ENCODE results near the gene GNAL.
A peak's percentile ranks its signal among the peaks of the same experiment; 100 is the strongest.

GNAL gene

GRCh38 chr18:11902522-11903292, 213.6 kb downstream of the GNAL start:
- in situ Hi-C loops (cut with MboI; ENCODE audit: low sequenced_read_pairs, unreplicated experiment), result no loop called here

GRCh38 chr18:11905613-11906012, 216.5 kb downstream of the GNAL start:
- TF ChIP-seq CTCF (IDR thresholded peaks at IDR 0.05; ENCODE audit: borderline replicate concordance, control extremely low read depth, extremely low read depth, insufficient read depth, missing control alignments), result no peak
- DNase-seq (ENCODE audit: low spot score), result no peak
- in situ Hi-C loops (cut with MboI; ENCODE audit: low sequenced_read_pairs, unreplicated experiment), result no loop called here

More at GRCh38 chr18:11902522-11903292, 213.6 kb downstream of the GNAL start:
- no peak for DNase-seq (ENCODE audit: low spot score)
- TF ChIP-seq CTCF (IDR thresholded peaks at IDR 0.05; ENCODE audit: borderline replicate concordance, control extremely low read depth, extremely low read depth, insufficient read depth, missing control alignments), result no peak

DNA sequence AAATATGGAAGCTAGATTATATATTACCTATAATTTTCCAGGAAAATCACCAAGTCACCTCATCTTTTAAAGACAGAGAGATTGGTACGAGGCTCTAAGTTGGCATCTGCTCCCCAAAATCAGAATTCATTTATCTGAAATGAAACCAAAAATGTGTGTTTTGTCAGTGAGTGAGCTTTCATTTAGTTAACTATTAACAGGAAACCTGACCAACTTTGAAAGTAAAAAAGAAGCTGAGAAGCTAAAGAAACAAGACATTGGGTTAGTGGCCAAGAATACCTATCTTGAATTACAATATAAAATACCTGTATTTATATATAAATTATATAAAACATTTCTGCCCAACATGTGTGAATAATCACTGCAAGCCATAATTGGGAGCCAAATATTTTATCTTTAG, 217.1 kb downstream of the GNAL start:
- in situ Hi-C loops (cut with MboI; ENCODE audit: low sequenced_read_pairs, unreplicated experiment), result no loop called here
- no peak for DNase-seq (ENCODE audit: low spot score)
- TF ChIP-seq CTCF (IDR thresholded peaks at IDR 0.05; ENCODE audit: borderline replicate concordance, control extremely low read depth, extremely low read depth, insufficient read depth, missing control alignments), result no peak

- no peak for DNase-seq (ENCODE audit: low spot score)
- in situ Hi-C loops (cut with MboI; ENCODE audit: low sequenced_read_pairs, unreplicated experiment), result no loop called here
- TF ChIP-seq CTCF (IDR thresholded peaks at IDR 0.05; ENCODE audit: borderline replicate concordance, control extremely low read depth, extremely low read depth, insufficient read depth, missing control alignments), result no peak
These were observed 218.1 kb downstream of the GNAL start for GRCh38 chr18:11906926-11907874.

DNA sequence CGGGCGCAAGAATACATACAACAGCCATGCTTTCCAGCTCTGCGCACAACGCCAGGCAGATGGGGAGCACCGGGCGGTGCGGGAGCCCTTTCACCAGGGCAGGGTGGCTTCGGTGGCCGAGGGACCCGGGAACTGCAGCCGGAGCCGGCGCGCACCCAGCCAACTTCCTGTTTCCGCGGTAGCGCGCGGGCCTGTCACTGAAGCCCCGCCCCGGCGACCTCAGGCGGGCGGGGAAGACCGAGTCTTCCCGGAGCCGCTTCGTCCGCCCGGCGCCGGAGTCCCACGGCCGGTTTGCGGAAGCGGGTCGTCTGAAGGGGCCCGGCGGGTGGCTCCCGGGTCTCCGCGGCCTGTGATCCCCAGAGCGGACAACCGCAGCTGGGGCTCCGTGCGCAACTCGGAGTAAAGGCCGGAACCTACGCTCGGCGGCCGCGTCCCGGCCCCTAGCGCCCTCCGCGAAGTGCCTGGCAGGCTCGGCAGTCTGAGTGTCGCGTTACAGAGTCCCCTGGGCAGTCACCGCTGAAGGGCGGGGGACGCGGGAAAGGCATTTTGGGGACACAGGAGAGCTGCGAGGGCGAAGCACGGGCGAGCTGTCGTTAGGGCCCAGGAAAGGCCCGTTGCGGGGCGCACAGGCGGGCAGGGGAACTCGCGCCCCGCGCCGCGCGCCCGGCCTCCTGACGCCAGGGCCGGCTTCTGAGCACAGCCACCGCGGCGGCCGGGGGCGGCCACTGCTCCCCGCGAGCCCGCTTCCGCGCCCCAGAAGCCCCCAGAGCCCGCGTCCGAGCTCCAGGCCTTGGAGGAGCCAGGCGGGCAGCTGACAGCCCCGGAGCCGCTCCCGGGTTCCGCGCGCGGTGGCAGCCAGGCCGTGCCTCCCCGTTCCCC, 219.4 kb downstream of the GNAL start, which contains the start of gene MPPE1:
MPPE1 (minus strand) TSS at position 136 of the 879 bp plus-strand sequence. CDS start 11,053 bp downstream, outside the sequence.
- in situ Hi-C loops (cut with MboI; ENCODE audit: low sequenced_read_pairs, unreplicated experiment), result no loop called here
- peak; percentile 95 for DNase-seq (ENCODE audit: low spot score)
- TF ChIP-seq CTCF (IDR thresholded peaks at IDR 0.05; ENCODE audit: borderline replicate concordance, control extremely low read depth, extremely low read depth, insufficient read depth, missing control alignments), result no peak

DNA sequence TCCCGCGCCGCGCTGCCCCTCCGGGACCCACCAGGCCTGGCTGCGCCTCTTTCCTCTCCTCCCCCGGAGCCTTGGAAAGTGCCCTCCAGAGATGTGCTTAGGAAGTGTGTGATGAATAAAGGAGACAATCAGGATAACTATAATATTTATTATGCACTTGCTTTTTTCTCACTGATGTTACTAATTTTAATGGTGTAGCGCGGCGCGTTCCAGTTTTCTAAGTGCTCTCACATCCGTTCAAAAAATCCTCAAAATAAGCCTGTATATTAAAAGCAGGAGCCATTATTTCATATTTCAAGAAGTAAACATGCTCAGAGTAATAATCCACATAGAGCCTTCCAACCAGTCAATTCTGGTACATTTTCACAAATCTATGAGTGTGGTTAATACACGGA, 220.0 kb downstream of the GNAL start:
- in situ Hi-C loops (cut with MboI; ENCODE audit: low sequenced_read_pairs, unreplicated experiment), result no loop called here
- no peak for DNase-seq (ENCODE audit: low spot score)
- TF ChIP-seq CTCF (IDR thresholded peaks at IDR 0.05; ENCODE audit: borderline replicate concordance, control extremely low read depth, extremely low read depth, insufficient read depth, missing control alignments), result no peak
